OCI-LY3 (cell line): ENCODE results near the gene RNF34.

Experiments
- CTCF ChIP-seq: fragments of 200-600, 300-600 bp; sonication (generic); IDR thresholded peaks from 2 replicates; pipeline ENCODE4 v1.5.1; 2014; ENCODE audit warnings: antibody characterized with exemption, low read length, low read depth
- EZH2phosphoT487 ChIP-seq: fragments of 200-600 bp; shearing (Covaris generic); IDR thresholded peaks from 2 replicates; pipeline ENCODE4 v1.6.1; 2018; ENCODE audit warnings: antibody characterized with exemption, mixed run types, low read depth

GRCh38 chr12:121456551-121456950 is 56.6 kb downstream of the RNF34 start:
- TF ChIP-seq CTCF, result no peak
- no peak for TF ChIP-seq EZH2phosphoT487
